GM23248 (cell line): ENCODE data around the gene ENDOV. TPM values are rescaled to one million over a fixed set of nuclear protein-coding genes. Genes with fewer than 3 reads are reported as not detected.
"Not testable (repeated sequence)": the region's sequence is repeated elsewhere in the genome, so short reads cannot be mapped to it uniquely, and the experiment has no call there.

Source experiments
- DNase-seq: peaks from one replicate; pipeline ENCODE4 v3.0.0-alpha.2; 2015
- H2AFZ ChIP-seq: fragments of 200-600 bp; sonication (generic); 2 replicates; pipeline ENCODE4 v1.6.1; 2016; ENCODE audit warnings: antibody characterized with exemption
- H3F3A ChIP-seq: fragments of 200-600 bp; sonication (generic); 2 replicates; pipeline ENCODE4 v1.6.1; 2016; ENCODE audit warnings: mild to moderate bottlenecking, antibody characterized with exemption, mixed run types; ENCODE audit not compliant: insufficient read depth
- H3K27ac ChIP-seq: fragments of 200-600 bp; sonication (generic); 2 replicates; pipeline ENCODE4 v1.5.1; 2016; ENCODE audit warnings: mild to moderate bottlenecking
- H3K27me3 ChIP-seq: fragments of 200-600 bp; sonication (generic); replicated peaks from 2 replicates; pipeline ENCODE4 v1.6.1; 2016; ENCODE audit warnings: mild to moderate bottlenecking; ENCODE audit not compliant: insufficient read depth
- H3K36me3 ChIP-seq: fragments of 200-600 bp; sonication (generic); 2 replicates; pipeline ENCODE4 v1.6.1; 2016; ENCODE audit warnings: low read depth, mild to moderate bottlenecking
- H3K4me1 ChIP-seq: fragments of 200-600 bp; sonication (generic); 2 replicates; pipeline ENCODE4 v1.6.1; 2016; ENCODE audit warnings: mild to moderate bottlenecking; ENCODE audit not compliant: insufficient read depth
- H3K4me2 ChIP-seq: fragments of 200-600 bp; sonication (generic); one replicate; pipeline ENCODE4 v1.6.1; 2016; ENCODE audit warnings: mild to moderate bottlenecking; ENCODE audit not compliant: unreplicated experiment
- H3K4me3 ChIP-seq: fragments of 200-600 bp; sonication (generic); 2 replicates; pipeline ENCODE4 v1.5.1; 2016; ENCODE audit warnings: mild to moderate bottlenecking
- H3K79me2 ChIP-seq: fragments of 200-600 bp; sonication (generic); 2 replicates; pipeline ENCODE4 v1.6.1; 2016; ENCODE audit warnings: mild to moderate bottlenecking; ENCODE audit not compliant: insufficient read depth
- H3K9ac ChIP-seq: fragments of 200-600 bp; sonication (generic); 2 replicates; pipeline ENCODE4 v1.6.1; 2016; ENCODE audit warnings: mild to moderate bottlenecking
- H3K9me2 ChIP-seq: fragments of 200-600 bp; sonication (generic); 2 replicates; pipeline ENCODE4 v1.6.1; 2016; ENCODE audit warnings: mixed run types, mild to moderate bottlenecking, moderate library complexity; ENCODE audit not compliant: insufficient read depth
- H3K9me3 ChIP-seq: fragments of 200-600 bp; sonication (generic); one replicate; pipeline ENCODE4 v1.6.1; 2017; ENCODE audit warnings: low read depth
- H4K20me1 ChIP-seq: fragments of 200-600 bp; sonication (generic); 2 replicates; pipeline ENCODE4 v1.6.0; 2016; ENCODE audit not compliant: insufficient read depth
- EZH2 ChIP-seq: fragments of 200-600 bp; sonication (generic); IDR thresholded peaks from 2 replicates; pipeline ENCODE4 v1.6.1; 2018; ENCODE audit warnings: antibody characterized with exemption, mild to moderate bottlenecking; ENCODE audit not compliant: insufficient read depth, poor library complexity, severe bottlenecking
- EZH2phosphoT487 ChIP-seq: fragments of 200-600 bp; sonication (generic); IDR thresholded peaks from 2 replicates; pipeline ENCODE4 v1.6.1; 2018; ENCODE audit warnings: antibody characterized with exemption, moderate library complexity, mild to moderate bottlenecking, low read depth; ENCODE audit not compliant: insufficient read depth
- WGBS, 2 experiments: methylation state at CpG; one replicate each; pipeline ENCODE4 v1.1.6; 2015 to 2017; ENCODE audit warnings: low lambda C conversion rate in 2 of 2, low coverage in 1 of 2; ENCODE audit errors: missing lambda C conversion rate in 2 of 2; 5-methylcytosine and 5-hydroxymethylcytosine counted together
- in situ Hi-C: fragments of 300-500 bp; cut with MboI; formaldehyde crosslinking; loops from 2 replicates; pipeline ENCODE4 v1.15.0; 2020
- polyA plus RNA-seq: library from polyadenylated mRNA; unstranded; fragments of >200 nt; fragmentation: Nextera tagmentation; extraction: Ambion mirVana; gene quantifications from 2 replicates; pipeline ENCODE4 v1.2.1, GENCODE V29; 2016
- total RNA-seq: library from RNA; depleted of rRNA; stranded (reverse); fragments of >200 nt; shearing (Covaris generic); gene quantifications from 2 replicates; pipeline ENCODE4 v1.2.3, GENCODE V29; 2014

Gene ENDOV
- total and polyA plus RNA-seq, 2 experiments from 2014 or later, result 25.1 to 25.7 TPM

DNA sequence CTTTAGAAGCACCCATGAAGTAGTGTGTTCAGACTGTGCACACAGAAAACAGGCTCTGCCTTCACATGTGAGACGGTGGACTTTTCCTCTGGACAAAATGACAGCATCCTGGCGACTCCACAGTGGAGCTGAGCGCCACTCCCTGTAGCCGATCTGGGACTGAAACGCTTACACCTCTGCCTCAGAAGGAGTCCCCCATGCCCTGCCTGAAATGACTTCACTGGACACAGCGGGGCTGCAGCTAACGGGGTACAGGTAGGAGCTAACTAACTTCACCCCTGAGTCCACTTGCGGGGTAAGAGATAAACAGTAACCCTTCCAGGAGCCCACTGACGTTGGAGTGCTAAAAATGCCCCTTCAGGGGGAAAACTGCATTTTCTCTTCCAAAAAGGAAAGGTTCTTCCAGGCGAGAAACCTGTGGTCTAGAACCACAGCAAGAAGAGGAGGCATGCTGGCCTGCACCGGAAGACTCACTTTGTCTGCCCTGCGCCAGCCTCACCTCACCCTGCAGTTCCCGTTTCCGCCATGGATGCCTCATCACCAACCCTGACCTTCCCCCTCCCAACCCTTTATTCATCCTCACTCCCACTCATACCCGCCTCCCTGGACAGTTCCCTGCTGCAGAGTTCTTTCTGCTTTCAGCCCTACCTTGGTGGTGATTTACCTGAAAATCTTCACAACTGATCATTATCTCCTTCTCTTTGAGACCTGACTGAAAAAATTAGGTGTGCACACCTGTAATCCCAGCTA is 19.4 kb upstream of the ENDOV start:
- H3K9ac ChIP-seq, result no peak overlapping the region
- H3F3A ChIP-seq, result peaks cover 7% of the 10 kb centered on the region
- WGBS, 2 experiments, result 82% methylated on average over 15 of the region's 15 CpGs
- no peaks in the 10 kb centered on the region for H3K4me1 ChIP-seq
- H3K9me2 ChIP-seq, result no peaks in the 10 kb centered on the region
- DNase-seq, result peak; percentile 11
- in situ Hi-C loops, result no loop called here
- no peak overlapping the region for H3K27ac ChIP-seq
- no peaks in the 10 kb centered on the region for H3K79me2 ChIP-seq
- H3K4me2 ChIP-seq, result no peak overlapping the region
- H3K4me3 ChIP-seq, result no peak overlapping the region
- H3K9me3 ChIP-seq, result no peaks in the 10 kb centered on the region
- H3K36me3 ChIP-seq, result peaks cover 23% of the 10 kb centered on the region; the same call in 1 of the 2 replicates
- H3K27me3 ChIP-seq, result no peaks in the 10 kb centered on the region
- H4K20me1 ChIP-seq, result no peaks in the 10 kb centered on the region
- H2AFZ ChIP-seq, result no peak overlapping the region
- TF ChIP-seq EZH2phosphoT487 (no peak), EZH2 (no peak)

- Histone ChIP-seq H3K4me2 (no peak overlapping the region), H3K27ac (no peak overlapping the region), H3K4me1 (no peaks in the 10 kb centered on the region), H3K9me2 (no peaks in the 10 kb centered on the region), H4K20me1 (no peaks in the 10 kb centered on the region), H3K9me3 (no peaks in the 10 kb centered on the region), H3K9ac (no peak overlapping the region), H2AFZ (no peak overlapping the region), H3K4me3 (no peak overlapping the region), H3K36me3 (peaks cover 16% of the 10 kb centered on the region; the same call in 1 of the 2 replicates), H3F3A (peaks cover 7% of the 10 kb centered on the region), H3K79me2 (no peaks in the 10 kb centered on the region), H3K27me3 (no peaks in the 10 kb centered on the region)
- WGBS, 2 experiments, result 63 to 73% methylated on average over 9 of the region's 9 CpGs
- no peak for DNase-seq
- in situ Hi-C loops, result no loop called here
- TF ChIP-seq EZH2, result no peak
- no peak for TF ChIP-seq EZH2phosphoT487
These were observed 18.6 kb upstream of the ENDOV start for GRCh38 chr17:80396157-80397033.

DNA sequence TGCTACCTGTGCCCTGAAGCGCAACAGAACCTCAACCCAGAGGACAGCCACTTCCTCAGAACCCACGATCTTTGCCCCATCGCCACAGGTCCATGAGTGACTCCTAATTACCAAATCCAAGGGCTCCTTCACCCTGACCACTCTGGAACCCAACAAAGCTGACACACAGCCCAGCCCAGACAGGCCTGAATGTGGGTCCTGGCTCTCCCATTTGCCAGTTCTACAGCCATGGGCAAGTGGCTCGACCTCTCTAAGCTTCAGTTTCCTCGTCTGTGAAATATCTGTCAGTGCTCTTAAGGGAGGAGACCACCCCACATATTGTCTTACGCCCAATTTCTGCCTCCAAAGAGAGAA is 18.0 kb upstream of the ENDOV start:
- Histone ChIP-seq H2AFZ (no peak overlapping the region), H3K36me3 (peaks cover 12% of the 10 kb centered on the region; the same call in 1 of the 2 replicates), H3K27ac (no peak overlapping the region), H3K9ac (no peak overlapping the region), H3K9me2 (no peaks in the 10 kb centered on the region), H3K4me3 (no peak overlapping the region), H3K4me2 (no peak overlapping the region), H3K79me2 (no peaks in the 10 kb centered on the region), H3F3A (peaks cover 7% of the 10 kb centered on the region), H4K20me1 (no peaks in the 10 kb centered on the region), H3K27me3 (no peaks in the 10 kb centered on the region), H3K4me1 (no peaks in the 10 kb centered on the region), H3K9me3 (no peaks in the 10 kb centered on the region)
- in situ Hi-C loops, result no loop called here
- no peak for TF ChIP-seq EZH2phosphoT487
- TF ChIP-seq EZH2, result no peak
- 92 to 94% methylated on average over 6 of the region's 6 CpGs for WGBS, 2 experiments
- no peak for DNase-seq

GRCh38 chr17:80397686-80398085 is 17.3 kb upstream of the ENDOV start:
- Histone ChIP-seq H3K79me2 (no peaks in the 10 kb centered on the region), H2AFZ (no peak overlapping the region), H3K36me3 (peaks cover 9% of the 10 kb centered on the region; the same call in 1 of the 2 replicates), H3K9me2 (no peaks in the 10 kb centered on the region), H3K4me2 (no peak overlapping the region), H3K4me3 (no peak overlapping the region), H3K27me3 (no peaks in the 10 kb centered on the region), H3K9me3 (no peaks in the 10 kb centered on the region), H3K9ac (no peak overlapping the region), H3K4me1 (no peaks in the 10 kb centered on the region), H3K27ac (no peak overlapping the region), H4K20me1 (no peaks in the 10 kb centered on the region), H3F3A (peaks cover 7% of the 10 kb centered on the region)
- in situ Hi-C loops, result no loop called here
- WGBS, 2 experiments, result 72% methylated on average over 10 of the region's 10 CpGs
- no peak for TF ChIP-seq EZH2
- no peak for TF ChIP-seq EZH2phosphoT487
- no peak for DNase-seq

DNA sequence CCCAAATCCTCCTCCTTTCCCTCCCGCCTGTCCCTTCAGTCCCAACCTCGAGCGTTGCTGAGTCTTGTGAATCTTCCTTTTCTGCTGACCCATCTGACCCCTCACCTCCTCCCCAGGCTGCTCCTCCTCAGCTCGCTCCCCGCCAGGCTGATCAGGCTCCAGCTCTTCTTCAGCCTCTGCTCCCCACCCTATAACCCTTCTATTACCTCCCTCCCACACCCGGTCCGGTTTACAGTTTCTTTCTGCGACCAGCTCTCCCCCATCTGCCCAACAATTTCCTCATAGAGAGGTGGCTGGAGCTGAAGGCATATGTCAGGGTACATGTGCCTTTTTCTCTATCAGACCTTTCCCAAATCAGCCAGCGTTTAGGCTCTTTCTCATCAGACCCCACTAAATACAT is 13.9 kb upstream of the ENDOV start:
- H2AFZ ChIP-seq, in situ Hi-C loops, H3K27me3 ChIP-seq, H3K4me2 ChIP-seq, H3K9me2 ChIP-seq, H4K20me1 ChIP-seq, DNase-seq, H3K4me1 ChIP-seq, H3K4me3 ChIP-seq, H3K9me3 ChIP-seq, H3F3A ChIP-seq, H3K36me3 ChIP-seq, H3K27ac ChIP-seq, H3K9ac ChIP-seq, H3K79me2 ChIP-seq: not testable (repeated sequence)
- whole genome bisulfite sequencing, 2 experiments, result 79 to 89% methylated on average over 7 to 9 of the region's 9 CpGs

DNA sequence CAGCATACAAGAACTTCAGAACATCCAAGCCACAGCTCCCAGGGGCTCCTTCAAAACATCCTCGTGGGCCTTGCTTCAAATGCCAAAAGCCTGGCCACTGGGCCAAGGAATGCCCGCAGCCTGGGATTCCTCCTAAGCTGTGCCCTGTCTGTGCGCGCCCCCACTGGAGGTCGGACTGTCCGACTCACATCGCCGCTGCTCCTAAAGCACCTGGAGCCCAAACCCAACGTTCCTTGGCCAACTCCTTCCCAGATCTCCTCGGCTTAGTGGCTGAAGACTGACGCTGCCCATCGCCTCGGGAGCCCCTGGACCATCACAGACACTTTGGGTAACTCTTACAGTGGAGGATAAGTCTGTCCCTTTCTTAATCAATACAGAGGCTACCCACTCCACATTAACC is 12.9 kb upstream of the ENDOV start:
- in situ Hi-C loops, H3K4me2 ChIP-seq, H4K20me1 ChIP-seq, H3K9me2 ChIP-seq, H3K79me2 ChIP-seq, H3K36me3 ChIP-seq, H3K9ac ChIP-seq, DNase-seq, H3K4me1 ChIP-seq, H3K27me3 ChIP-seq, H3F3A ChIP-seq, H2AFZ ChIP-seq, H3K4me3 ChIP-seq, H3K9me3 ChIP-seq, H3K27ac ChIP-seq: not testable (repeated sequence)
- 86 to 89% methylated on average over 13 of the region's 13 CpGs for WGBS, 2 experiments
